Liver (tissue), 9 donors: Measurements from ENCODE around the gene CD9. TPM values are rescaled to one million over a fixed set of nuclear protein-coding genes. Genes with fewer than 3 reads are reported as not detected.
"Not testable (repeated sequence)": the region's sequence is repeated elsewhere in the genome, so short reads cannot be mapped to it uniquely, and the experiment has no call there.

Experiments
- DNase-seq: peaks from one replicate; pipeline ENCODE4 v3.0.0-alpha.2; 2017; ENCODE audit warnings: low spot score
- H3K27ac ChIP-seq, 2 donors: one replicate each; pipeline ENCODE4 v1.7.0; 2013; ENCODE audit warnings: inconsistent platforms in 2 of 2, low read length in 2 of 2, control low read depth in 1 of 2, low read depth in 1 of 2, mild to moderate bottlenecking in 1 of 2
- H3K27me3 ChIP-seq, 4 donors: one replicate each; pipeline versions ENCODE4 v1.6.1 to v1.7.0; 2013; ENCODE audit warnings: low read length in 3 of 4, inconsistent platforms in 1 of 4, mild to moderate bottlenecking in 1 of 4, moderate library complexity in 1 of 4; ENCODE audit not compliant: control insufficient read depth in 4 of 4, insufficient read depth in 4 of 4
- H3K36me3 ChIP-seq, 4 donors: one replicate each; pipeline versions ENCODE4 v1.6.1 to v1.7.0; 2013; ENCODE audit warnings: low read length in 3 of 4, mild to moderate bottlenecking in 3 of 4, low read depth in 1 of 4, moderate library complexity in 1 of 4; ENCODE audit not compliant: control insufficient read depth in 4 of 4, insufficient read depth in 3 of 4
- H3K4me1 ChIP-seq, 4 donors: one replicate each; pipeline versions ENCODE4 v1.6.1 to v1.7.0; 2013; ENCODE audit warnings: low read length in 3 of 4, mild to moderate bottlenecking in 3 of 4, moderate library complexity in 1 of 4; ENCODE audit not compliant: control insufficient read depth in 4 of 4, insufficient read depth in 4 of 4
- H3K4me3 ChIP-seq, 3 donors: one replicate each; pipeline versions ENCODE4 v1.6.1 to v1.7.0; 2013; ENCODE audit warnings: low read length in 3 of 3, control low read depth in 1 of 3, low read depth in 1 of 3, mild to moderate bottlenecking in 1 of 3
- H3K9ac ChIP-seq, 2 donors: one replicate each; pipeline ENCODE4 v1.7.0; 2013; ENCODE audit warnings: low read length in 2 of 2, mild to moderate bottlenecking in 2 of 2, moderate library complexity in 2 of 2, control low read depth in 1 of 2, low read depth in 1 of 2
- H3K9me3 ChIP-seq, 4 donors: one replicate each; pipeline versions ENCODE4 v1.6.1 to v1.7.0; 2013; ENCODE audit warnings: low read length in 3 of 4; ENCODE audit not compliant: control insufficient read depth in 4 of 4
- ATF3 ChIP-seq: IDR thresholded peaks from 2 replicates; pipeline ENCODE4 v1.6.1; 2016; ENCODE audit warnings: antibody characterized with exemption
- EGR1 ChIP-seq, 2 donors: IDR thresholded peaks; 2 replicates each; pipeline ENCODE4 v1.6.1; 2016 to 2018; ENCODE audit warnings: antibody characterized with exemption in 2 of 2, low read depth in 2 of 2
- FOXA1 ChIP-seq: IDR thresholded peaks from 2 replicates; pipeline ENCODE4 v1.6.1; 2016; ENCODE audit warnings: antibody characterized with exemption
- GABPA ChIP-seq, 2 donors: IDR thresholded peaks in 1 of 2; conservative IDR thresholded peaks in 1 of 2; 2 replicates each; pipeline ENCODE4 v1.6.1; 2016; ENCODE audit warnings: antibody characterized with exemption in 2 of 2, mild to moderate bottlenecking in 1 of 2, moderate library complexity in 1 of 2
- HNF4A ChIP-seq, 2 donors: conservative IDR thresholded peaks; 2 replicates each; pipeline ENCODE4 v1.6.1; 2016; ENCODE audit warnings: antibody characterized with exemption in 2 of 2, mild to moderate bottlenecking in 2 of 2
- HNF4G ChIP-seq: IDR thresholded peaks from 2 replicates; pipeline ENCODE4 v1.6.1; 2016; ENCODE audit warnings: antibody characterized with exemption
- JUND ChIP-seq, 2 donors: IDR thresholded peaks; 2 replicates each; pipeline ENCODE4 v1.6.1; 2016; ENCODE audit warnings: antibody characterized with exemption in 2 of 2
- MAX ChIP-seq: IDR thresholded peaks from 2 replicates; pipeline ENCODE4 v1.6.1; 2016; ENCODE audit warnings: antibody characterized with exemption
- NR2F2 ChIP-seq: IDR thresholded peaks from 2 replicates; pipeline ENCODE4 v1.6.1; 2016; ENCODE audit warnings: antibody characterized with exemption
- RAD21 ChIP-seq, 2 donors: IDR thresholded peaks; 2 replicates each; pipeline ENCODE4 v1.6.1; 2016; ENCODE audit warnings: antibody characterized with exemption in 2 of 2, mild to moderate bottlenecking in 2 of 2
- RXRA ChIP-seq, 2 donors: IDR thresholded peaks; 2 replicates each; pipeline ENCODE4 v1.6.1; 2017 to 2018; ENCODE audit warnings: antibody characterized with exemption in 2 of 2, mild to moderate bottlenecking in 1 of 2
- SP1 ChIP-seq: IDR thresholded peaks from 2 replicates; pipeline ENCODE4 v1.6.1; 2018; ENCODE audit warnings: antibody characterized with exemption, mild to moderate bottlenecking
- TAF1 ChIP-seq: conservative IDR thresholded peaks from 2 replicates; pipeline ENCODE4 v1.6.1; 2016; ENCODE audit warnings: antibody characterized with exemption, mild to moderate bottlenecking
- YY1 ChIP-seq: IDR thresholded peaks from 2 replicates; pipeline ENCODE4 v1.6.1; 2016; ENCODE audit warnings: antibody characterized with exemption, mild to moderate bottlenecking
- WGBS: extraction: QIAGEN DNeasy Blood & Tissue Kit; methylation state at CpG from one replicate; pipeline ENCODE4 v1.1.7; 2013; 5-methylcytosine and 5-hydroxymethylcytosine counted together
- polyA plus RNA-seq, 2 donors: library from polyadenylated mRNA; stranded (reverse) in 1 of 2; unstranded in 1 of 2; fragments of 200-250 nt in 1 of 2; fragments of >200 nt in 1 of 2; fragmentation: Nextera tagmentation in 1 of 2; extraction: Ambion mirVana in 1 of 2; gene quantifications; one replicate each; pipeline versions ENCODE4 v1.2.1 to v1.2.3, GENCODE V29; 2013 to 2015
- total RNA-seq, 2 donors: library from RNA; depleted of rRNA; stranded (reverse); fragments of >200 nt; gene quantifications; one replicate each; pipeline ENCODE4 v1.2.3, GENCODE V29; 2014
- TF ChIP-seq, protein P1 (sequence below): IDR thresholded peaks from 2 replicates; pipeline ENCODE4 v1.6.1; 2016; ENCODE audit warnings: antibody characterized with exemption
- TF ChIP-seq, protein P2 (sequence below): fragments of 150-350 bp; IDR thresholded peaks from 2 replicates; pipeline ENCODE4 v1.5.1; 2017; ENCODE audit warnings: improper control_type of control experiment, low read depth, low read length; ENCODE audit not compliant: missing input control
- TF ChIP-seq, protein P3 (sequence below): IDR thresholded peaks from 2 replicates; pipeline ENCODE4 v1.6.1; 2016; ENCODE audit warnings: antibody characterized with exemption, mild to moderate bottlenecking
- donor health status: healthy.
- donor health status: healthy.
- donor health status: healthy.
- donor health status: healthy.
- donor health status: healthy.

The CD9 gene
- total and polyA plus RNA-seq, 4 donors: 18.7 to 65.2 (median 32.4) TPM

- H3K27me3 ChIP-seq: no peaks in the 10 kb centered on the region
- 49% methylated on average over 4 of the region's 4 CpGs for WGBS
- H3K9me3 ChIP-seq: no peaks in the 10 kb centered on the region
- H3K4me1 ChIP-seq: no peaks in the 10 kb centered on the region
- no peak overlapping the region for H3K9ac ChIP-seq
- TF ChIP-seq ATF3 (no peak), RAD21 (IDR thresholded peaks at IDR 0.05) (no peak), SP1 (no peak), NR2F2 (no peak), EGR1 (IDR thresholded peaks at IDR 0.05; ENCODE audit: low read depth in 2 of 2) (no peak), RXRA (IDR thresholded peaks at IDR 0.05) (no peak), FOXA1 (no peak), HNF4A (conservative IDR thresholded peaks at IDR 0.05) (no peak), JUND (IDR thresholded peaks at IDR 0.05) (no peak), MAX (no peak), TAF1 (no peak), YY1 (no peak), HNF4G (no peak), GABPA (IDR thresholded peaks at IDR 0.05 in 1 of 2, conservative IDR thresholded peaks at IDR 0.05 in 1 of 2) (no peak)
- TF ChIP-seq, protein P1, sequence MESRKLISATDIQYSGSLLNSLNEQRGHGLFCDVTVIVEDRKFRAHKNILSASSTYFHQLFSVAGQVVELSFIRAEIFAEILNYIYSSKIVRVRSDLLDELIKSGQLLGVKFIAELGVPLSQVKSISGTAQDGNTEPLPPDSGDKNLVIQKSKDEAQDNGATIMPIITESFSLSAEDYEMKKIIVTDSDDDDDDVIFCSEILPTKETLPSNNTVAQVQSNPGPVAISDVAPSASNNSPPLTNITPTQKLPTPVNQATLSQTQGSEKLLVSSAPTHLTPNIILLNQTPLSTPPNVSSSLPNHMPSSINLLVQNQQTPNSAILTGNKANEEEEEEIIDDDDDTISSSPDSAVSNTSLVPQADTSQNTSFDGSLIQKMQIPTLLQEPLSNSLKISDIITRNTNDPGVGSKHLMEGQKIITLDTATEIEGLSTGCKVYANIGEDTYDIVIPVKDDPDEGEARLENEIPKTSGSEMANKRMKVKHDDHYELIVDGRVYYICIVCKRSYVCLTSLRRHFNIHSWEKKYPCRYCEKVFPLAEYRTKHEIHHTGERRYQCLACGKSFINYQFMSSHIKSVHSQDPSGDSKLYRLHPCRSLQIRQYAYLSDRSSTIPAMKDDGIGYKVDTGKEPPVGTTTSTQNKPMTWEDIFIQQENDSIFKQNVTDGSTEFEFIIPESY: no peak
- TF ChIP-seq, protein P2, sequence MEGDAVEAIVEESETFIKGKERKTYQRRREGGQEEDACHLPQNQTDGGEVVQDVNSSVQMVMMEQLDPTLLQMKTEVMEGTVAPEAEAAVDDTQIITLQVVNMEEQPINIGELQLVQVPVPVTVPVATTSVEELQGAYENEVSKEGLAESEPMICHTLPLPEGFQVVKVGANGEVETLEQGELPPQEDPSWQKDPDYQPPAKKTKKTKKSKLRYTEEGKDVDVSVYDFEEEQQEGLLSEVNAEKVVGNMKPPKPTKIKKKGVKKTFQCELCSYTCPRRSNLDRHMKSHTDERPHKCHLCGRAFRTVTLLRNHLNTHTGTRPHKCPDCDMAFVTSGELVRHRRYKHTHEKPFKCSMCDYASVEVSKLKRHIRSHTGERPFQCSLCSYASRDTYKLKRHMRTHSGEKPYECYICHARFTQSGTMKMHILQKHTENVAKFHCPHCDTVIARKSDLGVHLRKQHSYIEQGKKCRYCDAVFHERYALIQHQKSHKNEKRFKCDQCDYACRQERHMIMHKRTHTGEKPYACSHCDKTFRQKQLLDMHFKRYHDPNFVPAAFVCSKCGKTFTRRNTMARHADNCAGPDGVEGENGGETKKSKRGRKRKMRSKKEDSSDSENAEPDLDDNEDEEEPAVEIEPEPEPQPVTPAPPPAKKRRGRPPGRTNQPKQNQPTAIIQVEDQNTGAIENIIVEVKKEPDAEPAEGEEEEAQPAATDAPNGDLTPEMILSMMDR: no peak
- TF ChIP-seq, protein P3, sequence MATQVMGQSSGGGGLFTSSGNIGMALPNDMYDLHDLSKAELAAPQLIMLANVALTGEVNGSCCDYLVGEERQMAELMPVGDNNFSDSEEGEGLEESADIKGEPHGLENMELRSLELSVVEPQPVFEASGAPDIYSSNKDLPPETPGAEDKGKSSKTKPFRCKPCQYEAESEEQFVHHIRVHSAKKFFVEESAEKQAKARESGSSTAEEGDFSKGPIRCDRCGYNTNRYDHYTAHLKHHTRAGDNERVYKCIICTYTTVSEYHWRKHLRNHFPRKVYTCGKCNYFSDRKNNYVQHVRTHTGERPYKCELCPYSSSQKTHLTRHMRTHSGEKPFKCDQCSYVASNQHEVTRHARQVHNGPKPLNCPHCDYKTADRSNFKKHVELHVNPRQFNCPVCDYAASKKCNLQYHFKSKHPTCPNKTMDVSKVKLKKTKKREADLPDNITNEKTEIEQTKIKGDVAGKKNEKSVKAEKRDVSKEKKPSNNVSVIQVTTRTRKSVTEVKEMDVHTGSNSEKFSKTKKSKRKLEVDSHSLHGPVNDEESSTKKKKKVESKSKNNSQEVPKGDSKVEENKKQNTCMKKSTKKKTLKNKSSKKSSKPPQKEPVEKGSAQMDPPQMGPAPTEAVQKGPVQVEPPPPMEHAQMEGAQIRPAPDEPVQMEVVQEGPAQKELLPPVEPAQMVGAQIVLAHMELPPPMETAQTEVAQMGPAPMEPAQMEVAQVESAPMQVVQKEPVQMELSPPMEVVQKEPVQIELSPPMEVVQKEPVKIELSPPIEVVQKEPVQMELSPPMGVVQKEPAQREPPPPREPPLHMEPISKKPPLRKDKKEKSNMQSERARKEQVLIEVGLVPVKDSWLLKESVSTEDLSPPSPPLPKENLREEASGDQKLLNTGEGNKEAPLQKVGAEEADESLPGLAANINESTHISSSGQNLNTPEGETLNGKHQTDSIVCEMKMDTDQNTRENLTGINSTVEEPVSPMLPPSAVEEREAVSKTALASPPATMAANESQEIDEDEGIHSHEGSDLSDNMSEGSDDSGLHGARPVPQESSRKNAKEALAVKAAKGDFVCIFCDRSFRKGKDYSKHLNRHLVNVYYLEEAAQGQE: no peak
- no peak overlapping the region for H3K4me3 ChIP-seq
- no peak for DNase-seq
- no peak overlapping the region for H3K27ac ChIP-seq
- no peaks in the 10 kb centered on the region for H3K36me3 ChIP-seq
Measured at GRCh38 chr12:6158255-6158654, 41.9 kb upstream of the CD9 start.

DNA sequence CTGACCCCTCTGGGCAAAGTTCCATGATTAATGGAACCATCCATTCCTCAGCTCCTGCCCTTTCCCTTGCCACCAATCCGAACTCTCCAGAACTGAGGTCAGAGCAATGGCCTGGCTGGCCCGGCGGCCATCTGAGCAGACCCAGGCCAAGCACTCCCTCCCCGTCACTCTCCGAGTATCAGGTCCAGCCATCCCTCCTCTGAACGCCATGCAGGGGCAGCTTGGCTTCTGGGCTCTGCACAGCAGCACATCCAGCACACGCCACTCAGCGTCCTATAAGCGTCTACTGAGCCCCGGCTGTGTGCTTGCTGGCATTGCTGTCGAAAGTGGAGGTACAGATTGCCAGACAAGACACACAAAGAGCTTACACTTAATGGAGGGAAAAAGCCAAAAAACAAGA, 41.5 kb upstream of the CD9 start:
- no peak for DNase-seq
- no peaks in the 10 kb centered on the region for H3K36me3 ChIP-seq
- H3K27me3 ChIP-seq: no peaks in the 10 kb centered on the region
- 90% methylated on average over 11 of the region's 11 CpGs for WGBS
- no peaks in the 10 kb centered on the region for H3K4me1 ChIP-seq
- no peak overlapping the region for H3K9ac ChIP-seq
- peak; percentile 38 for TF ChIP-seq NR2F2
- TF ChIP-seq GABPA (IDR thresholded peaks at IDR 0.05 in 1 of 2, conservative IDR thresholded peaks at IDR 0.05 in 1 of 2): no peak
- no peak for TF ChIP-seq EGR1 (IDR thresholded peaks at IDR 0.05; ENCODE audit: low read depth in 2 of 2)
- no peak for TF ChIP-seq FOXA1
- no peak for TF ChIP-seq RAD21 (IDR thresholded peaks at IDR 0.05)
- TF ChIP-seq JUND (IDR thresholded peaks at IDR 0.05): no peak
- no peak for TF ChIP-seq MAX
- TF ChIP-seq, protein P1: no peak
- H3K4me3 ChIP-seq: no peak overlapping the region
- no peak overlapping the region for H3K27ac ChIP-seq
- H3K9me3 ChIP-seq: no peaks in the 10 kb centered on the region

DNA sequence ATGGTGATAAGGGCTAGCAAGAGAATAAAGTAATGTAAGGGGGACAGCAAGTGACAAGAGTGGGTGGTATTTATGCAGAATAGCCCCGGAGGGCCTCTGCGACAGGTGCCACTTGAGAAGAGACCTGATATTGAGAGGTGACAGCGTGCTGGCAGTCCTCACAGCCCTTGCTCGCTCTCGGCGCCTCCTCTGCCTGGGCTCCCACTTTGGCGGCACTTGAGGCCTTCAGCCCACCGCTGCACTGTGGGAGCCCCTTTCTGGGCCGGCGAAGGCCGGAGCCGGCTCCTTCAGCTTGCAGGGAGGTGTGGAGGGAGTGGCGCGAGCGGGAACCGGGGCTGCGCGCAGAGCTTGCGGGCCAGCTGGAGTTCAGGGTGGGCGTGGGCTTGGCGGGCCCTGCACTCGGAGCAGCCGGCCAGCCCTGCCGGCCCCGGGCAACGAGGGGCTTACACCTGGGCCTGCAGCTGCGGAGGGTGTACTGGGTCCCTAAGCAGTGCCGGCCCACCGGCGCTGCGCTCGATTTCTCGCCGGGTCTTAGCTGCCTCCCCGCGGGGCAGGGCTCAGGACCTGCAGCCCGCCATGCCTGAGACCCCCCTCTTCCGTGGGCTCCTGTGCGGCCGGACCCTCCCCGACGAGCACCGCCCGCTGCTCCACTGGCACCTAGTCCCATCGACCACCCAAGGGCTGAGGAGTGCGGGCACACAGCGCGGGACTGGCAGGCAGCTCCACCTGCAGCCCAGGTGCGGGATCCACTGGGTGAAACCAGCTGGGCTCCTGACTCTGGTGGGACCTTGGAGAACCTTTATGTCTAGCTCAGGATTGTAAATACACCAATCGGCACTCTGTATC, 40.8 kb upstream of the CD9 start:
- DNase-seq: not testable (repeated sequence)

More for the DNA sequence above, 40.8 kb upstream of the CD9 start:
- H3K27me3 ChIP-seq, H3K4me1 ChIP-seq, H3K9ac ChIP-seq, H3K9me3 ChIP-seq, H3K27ac ChIP-seq, H3K4me3 ChIP-seq, H3K36me3 ChIP-seq: not testable (repeated sequence)
- 93% methylated on average over 50 of the region's 50 CpGs for WGBS
